TTC549 (cell line): ENCODE results near the gene PXN.
"Not testable (repeated sequence)": the region's sequence is repeated elsewhere in the genome, so short reads cannot be mapped to it uniquely, and the experiment has no call there.

ENCODE experiments used
- FAIRE-seq: peaks from 2 replicates; lab custom pipeline; 2012; peaks lifted over from hg19 to GRCh38; lab: Jason Lieb, UNC

Gene PXN

DNA sequence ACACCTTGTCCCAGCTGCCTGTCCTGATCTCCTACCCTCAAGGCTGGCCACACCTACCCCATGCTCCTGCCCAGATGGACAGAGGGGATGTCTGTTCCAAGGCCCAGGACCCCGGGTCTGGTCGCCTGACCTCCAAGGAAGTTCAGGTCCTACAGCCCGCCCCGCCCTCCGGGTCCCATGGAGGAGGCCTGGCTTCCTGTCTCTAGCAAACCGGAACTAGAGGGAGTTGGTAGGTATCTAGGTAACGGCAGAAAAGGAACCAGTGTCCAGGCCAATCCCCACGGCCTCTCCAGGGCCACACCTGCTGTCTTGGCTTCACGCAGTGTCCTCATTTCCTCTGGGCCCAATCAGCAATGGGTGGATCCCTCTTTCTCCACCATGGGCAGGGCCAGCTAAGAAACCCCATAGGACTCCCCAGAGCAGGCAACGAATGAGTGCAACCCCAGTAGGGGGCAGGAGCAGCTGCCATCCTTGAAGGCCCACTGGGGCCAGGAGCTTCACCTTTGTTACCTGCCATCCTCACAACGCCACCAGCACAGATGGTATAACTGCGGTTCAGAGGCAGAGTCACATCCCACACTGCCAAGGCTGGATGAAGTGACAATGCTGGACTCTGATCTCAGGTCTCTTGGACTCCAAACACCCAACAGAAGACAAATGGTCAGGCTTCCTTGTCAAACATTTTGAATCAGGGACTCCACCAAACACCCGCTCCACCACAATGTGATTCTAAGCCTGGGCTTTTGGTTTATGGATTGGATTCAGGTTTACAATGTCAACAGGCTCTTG is 39.5 kb downstream of the PXN start:
- FAIRE-seq: no peak

- no peak for FAIRE-seq
These were observed 40.4 kb downstream of the PXN start for GRCh38 chr12:120225200-120225558.

GRCh38 chr12:120224304-120225199 is 41.0 kb downstream of the PXN start:
- no peak for FAIRE-seq

DNA sequence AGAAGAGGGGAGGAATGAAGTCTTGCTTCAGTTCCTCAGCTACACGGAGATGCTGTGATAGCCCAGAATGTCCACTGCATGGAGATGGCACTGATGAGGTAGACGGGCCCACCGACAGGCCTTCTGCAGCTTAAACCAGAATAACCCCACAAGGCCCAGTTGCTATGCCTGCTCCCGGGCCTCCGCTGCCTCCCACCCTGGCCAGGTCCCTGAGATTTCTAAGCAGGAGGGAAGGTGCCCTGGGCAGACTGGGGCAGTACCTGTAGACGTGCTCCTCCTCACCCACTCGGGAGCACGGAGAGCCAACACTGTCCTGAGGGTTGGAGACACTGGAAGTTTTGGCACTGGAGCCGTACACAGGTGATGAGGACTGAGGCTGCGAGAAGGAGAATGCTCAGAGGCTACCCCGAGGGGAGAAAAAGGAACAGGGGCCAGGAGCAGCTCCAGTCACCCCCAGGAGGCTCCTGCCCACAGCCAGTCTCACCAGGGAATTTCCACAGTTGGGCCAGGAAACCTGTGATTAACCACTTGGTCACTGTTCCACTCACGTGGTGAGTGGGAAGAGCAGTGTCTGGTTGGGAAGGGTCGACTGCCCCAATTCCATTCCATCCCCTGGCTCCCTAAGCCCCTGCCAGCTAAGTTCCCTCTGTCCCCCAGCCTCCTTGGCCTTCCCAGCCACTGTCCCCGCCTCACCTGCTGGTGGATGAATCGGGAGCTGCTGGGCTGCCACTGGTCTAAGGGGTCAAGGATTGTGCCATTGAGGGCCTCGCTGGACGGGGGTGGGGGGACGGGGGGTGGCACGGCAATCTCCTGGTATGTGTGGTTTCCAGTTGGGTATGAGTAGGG is 41.8 kb downstream of the PXN start:
- no peak for FAIRE-seq

DNA sequence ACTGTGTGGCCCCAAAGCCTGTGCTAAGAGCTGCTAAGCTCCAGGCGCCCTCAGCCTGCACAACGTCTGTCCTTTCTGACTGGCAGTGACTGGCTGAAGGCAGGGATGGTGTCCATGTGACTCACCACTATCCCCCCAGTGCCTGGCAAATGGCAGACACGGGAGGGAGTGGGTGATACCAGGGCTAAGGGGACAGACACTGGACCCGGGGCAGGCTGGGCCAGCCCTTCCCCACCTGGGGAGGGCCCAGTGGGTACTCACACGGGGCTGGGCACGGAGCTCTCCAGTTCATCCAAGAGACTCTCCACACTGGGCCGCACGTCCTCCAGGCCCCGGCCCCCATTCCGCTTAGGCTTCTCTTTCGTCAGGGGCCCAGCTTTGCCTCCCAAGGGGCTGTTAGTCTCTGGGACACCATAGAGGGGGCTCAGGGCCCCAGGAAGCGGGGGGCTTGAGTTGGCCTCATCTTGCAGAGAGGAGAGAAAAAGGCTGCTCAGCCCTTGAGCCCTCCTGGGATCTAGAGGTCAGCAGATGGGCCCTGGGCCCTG is 43.2 kb downstream of the PXN start:
- FAIRE-seq: no peak

DNA sequence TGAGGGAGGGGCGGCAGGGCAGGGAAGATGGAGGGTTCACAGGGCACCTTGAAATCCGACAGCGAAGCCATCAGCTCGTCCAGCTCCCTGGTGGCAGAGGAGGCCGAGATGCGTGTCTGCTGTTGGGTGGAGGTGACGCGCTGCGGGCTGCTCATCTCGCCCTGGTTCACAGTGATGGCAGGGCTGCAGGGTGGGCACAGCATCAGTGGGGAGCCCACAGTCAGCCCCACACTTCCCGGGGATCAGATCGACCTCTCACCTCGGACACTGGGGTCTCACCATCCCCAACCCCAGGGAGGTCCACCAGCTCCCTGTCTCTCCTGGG is 44.0 kb downstream of the PXN start:
- no peak for FAIRE-seq

DNA sequence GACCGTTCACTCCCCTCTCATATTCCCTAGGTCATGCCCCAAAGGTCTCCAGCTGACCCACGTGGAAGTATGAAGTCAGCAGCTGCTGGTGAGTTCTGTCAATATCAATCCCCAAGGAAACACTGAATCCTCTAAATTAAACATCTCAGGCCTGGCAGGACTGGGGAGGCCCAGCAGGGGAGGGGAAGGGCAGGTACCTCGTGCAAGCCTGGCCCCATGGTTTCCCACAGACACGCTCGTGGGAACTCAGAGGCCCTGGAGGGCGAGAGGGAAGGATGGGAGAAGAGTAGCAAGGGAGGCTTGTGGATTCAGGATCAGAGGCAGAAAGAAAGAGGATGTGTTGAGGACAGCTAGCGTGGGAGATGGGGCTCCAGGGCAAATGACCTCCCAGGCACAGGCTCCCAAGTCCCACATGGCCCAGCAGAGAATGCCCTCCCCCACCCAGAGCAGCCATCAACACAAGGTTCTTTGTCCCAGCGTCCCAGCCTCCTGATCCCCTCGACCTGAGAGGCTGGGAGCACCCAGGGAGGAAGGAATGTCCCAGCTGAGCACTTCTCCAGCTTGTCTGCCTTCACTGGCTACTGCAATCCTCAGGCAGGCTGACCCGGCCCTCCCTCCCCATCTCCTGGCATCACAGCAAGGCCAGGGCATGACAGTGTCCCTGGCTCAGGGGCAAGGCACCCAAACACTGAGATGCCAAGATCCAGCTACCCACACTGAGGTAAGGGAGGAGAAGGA is 44.5 kb downstream of the PXN start:
- FAIRE-seq: no peak

- FAIRE-seq: no peak
These were observed 46.6 kb downstream of the PXN start for GRCh38 chr12:120218680-120219606.

- no peak for FAIRE-seq
These were observed 48.6 kb downstream of the PXN start for GRCh38 chr12:120216742-120217605.

DNA sequence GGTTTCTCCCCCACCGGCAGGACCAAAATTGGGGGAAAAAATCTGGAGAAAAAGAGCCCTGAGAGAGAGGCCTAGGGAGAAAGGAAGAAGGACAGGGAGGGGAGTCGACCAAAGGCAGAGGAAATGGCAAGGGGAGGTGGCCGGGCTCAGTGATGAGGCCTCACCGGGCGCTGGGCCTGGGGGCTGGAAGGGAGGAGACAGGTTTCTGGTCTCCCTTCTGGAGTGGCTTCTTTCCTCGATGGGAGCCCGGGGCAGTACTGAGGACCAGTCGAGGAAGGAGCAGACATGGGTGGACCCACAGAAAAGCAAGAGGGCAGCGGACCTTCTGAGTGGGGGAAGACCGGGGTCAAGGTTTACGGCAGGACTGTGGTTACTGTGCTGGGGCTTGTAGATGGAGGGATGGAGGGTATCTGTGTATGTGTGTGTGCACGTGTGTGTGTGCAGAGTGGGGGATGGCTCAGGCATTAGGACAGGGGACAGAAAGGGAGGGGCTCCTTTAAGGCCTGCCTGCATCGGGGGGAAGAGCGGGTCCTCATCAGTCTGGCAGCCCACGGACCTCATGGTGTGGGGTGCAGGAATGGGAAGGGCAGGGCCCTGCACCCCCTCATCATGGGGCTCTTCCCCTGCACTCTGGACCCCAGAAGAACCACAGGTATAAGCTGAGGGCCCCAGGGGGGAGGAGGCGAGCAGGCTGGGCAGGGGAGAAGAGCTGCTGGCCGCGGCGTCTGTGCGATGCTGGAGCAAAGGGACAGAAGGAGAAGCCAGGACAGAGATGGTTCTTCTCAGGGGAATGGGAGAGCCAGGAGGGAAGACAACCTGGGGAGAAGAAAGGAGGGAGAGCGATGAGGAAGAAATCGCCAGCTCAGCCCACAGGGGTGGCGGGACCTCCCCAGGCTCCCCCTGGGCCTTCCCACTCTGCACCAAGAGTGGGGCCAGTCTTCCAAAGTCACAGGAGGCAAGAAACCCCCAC is 49.5 kb downstream of the PXN start:
- FAIRE-seq: no peak

DNA sequence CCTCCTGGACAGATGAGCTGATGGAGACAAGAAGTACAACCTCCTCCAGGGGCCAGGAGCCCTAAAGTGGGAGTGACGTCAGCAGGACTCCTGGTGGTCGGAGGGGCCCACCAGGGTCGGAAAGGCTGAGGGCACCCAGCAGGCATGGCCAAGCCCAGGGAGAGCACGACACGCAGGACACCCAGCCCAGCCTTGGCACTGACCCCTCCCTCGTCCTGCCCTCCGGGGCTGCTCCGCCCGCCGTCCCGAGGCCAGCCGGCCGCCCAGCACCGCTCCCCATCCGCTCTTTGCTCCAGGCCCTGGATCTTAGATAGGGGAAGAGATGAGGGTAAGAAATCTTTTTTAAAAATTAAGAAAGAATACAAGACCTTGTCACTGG is 50.2 kb downstream of the PXN start:
- no peak for FAIRE-seq

GRCh38 chr12:120214626-120215356 is 50.7 kb downstream of the PXN start:
- no peak for FAIRE-seq

GRCh38 chr12:120213758-120214157 is 51.8 kb downstream of the PXN start:
- FAIRE-seq: no peak

GRCh38 chr12:120213182-120213581 is 52.3 kb downstream of the PXN start:
- not testable (repeated sequence) for FAIRE-seq

DNA sequence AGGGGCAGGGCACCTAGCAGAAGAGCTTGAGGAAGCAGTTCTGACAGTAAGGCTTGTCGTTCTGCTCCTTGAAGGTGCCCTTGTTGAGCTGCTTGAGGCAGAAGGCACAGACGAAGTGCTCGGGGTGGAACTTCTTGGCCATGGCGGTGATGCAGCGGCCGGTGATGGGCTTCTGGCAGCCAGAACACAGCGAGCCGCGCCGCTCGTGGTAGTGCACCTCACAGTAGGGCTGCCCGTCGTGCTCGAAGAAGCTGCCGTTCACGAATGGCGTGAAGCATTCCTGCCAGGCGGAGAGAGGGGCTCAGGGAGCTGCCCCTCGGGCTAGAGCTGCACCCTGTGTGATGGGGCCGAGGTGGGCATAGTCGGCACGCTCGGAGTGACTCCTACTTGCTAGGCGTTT is 53.2 kb downstream of the PXN start:
- no peak for FAIRE-seq

DNA sequence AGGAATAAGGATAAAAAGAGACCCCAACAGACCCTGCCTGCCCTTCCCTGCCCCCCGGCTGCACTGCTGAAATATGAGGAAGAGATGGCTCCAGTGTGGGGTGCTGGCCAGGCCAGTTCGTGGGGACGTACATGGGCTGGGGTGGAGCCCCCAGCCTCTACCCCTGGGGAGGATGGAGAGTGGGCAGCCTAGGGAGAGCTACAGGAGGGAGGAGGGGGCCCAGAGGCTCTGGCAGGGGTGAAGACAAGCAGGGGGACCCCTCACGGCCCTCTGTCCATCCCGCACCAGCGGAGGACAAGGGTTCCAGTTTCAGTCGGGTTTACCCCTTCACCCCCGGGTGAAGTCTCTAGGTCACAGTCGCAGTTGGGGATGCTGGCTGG is 53.6 kb downstream of the PXN start:
- FAIRE-seq: no peak

GRCh38 chr12:120211243-120211903 is 54.2 kb downstream of the PXN start:
- no peak for FAIRE-seq
